Trophoblast cell (in vitro differentiated cells and primary cell): ENCODE data around the gene CD164.

Source experiments
- DNase-seq, 2 donors: peaks; one replicate each; pipeline ENCODE4 v3.0.0-alpha.2; 2016
- H2AFZ ChIP-seq: 2 replicates; pipeline ENCODE4 v1.6.1; 2013; ENCODE audit warnings: low read length, moderate library complexity, mild to moderate bottlenecking; ENCODE audit not compliant: insufficient read depth, poor library complexity
- H2AK5ac ChIP-seq: 2 replicates; pipeline ENCODE4 v1.6.1; 2013; ENCODE audit warnings: mild to moderate bottlenecking, low read length
- H2BK120ac ChIP-seq: 2 replicates; pipeline ENCODE4 v1.6.1; 2013; ENCODE audit warnings: low read length, mild to moderate bottlenecking, moderate library complexity; ENCODE audit not compliant: insufficient read depth, poor library complexity
- H2BK12ac ChIP-seq: 2 replicates; pipeline ENCODE4 v1.6.1; 2013; ENCODE audit warnings: mild to moderate bottlenecking, low read length, moderate library complexity
- H2BK5ac ChIP-seq: 2 replicates; pipeline ENCODE4 v1.6.1; 2013; ENCODE audit warnings: low read length, low read depth, moderate library complexity, mild to moderate bottlenecking; ENCODE audit not compliant: poor library complexity
- H3K14ac ChIP-seq: 2 replicates; pipeline ENCODE4 v1.6.1; 2013; ENCODE audit warnings: mild to moderate bottlenecking, low read length
- H3K18ac ChIP-seq: 2 replicates; pipeline ENCODE4 v1.6.1; 2013; ENCODE audit warnings: mild to moderate bottlenecking, low read length
- H3K23ac ChIP-seq: 2 replicates; pipeline ENCODE4 v1.6.1; 2013; ENCODE audit warnings: low read length
- H3K27ac ChIP-seq: 2 replicates; pipeline ENCODE4 v1.5.1; 2013; ENCODE audit warnings: low read depth, mild to moderate bottlenecking, inconsistent platforms, low read length, moderate library complexity
- H3K27me3 ChIP-seq: 2 replicates; pipeline ENCODE4 v1.6.1; 2013; ENCODE audit warnings: inconsistent platforms, mild to moderate bottlenecking, low read length, moderate library complexity; ENCODE audit not compliant: insufficient read depth
- H3K36me3 ChIP-seq, 2 experiments: 1 replicate in 1 of 2; 2 replicates in 1 of 2; pipeline ENCODE4 v1.6.1; 2013; ENCODE audit warnings: low read length in 2 of 2, mild to moderate bottlenecking in 2 of 2, moderate library complexity in 1 of 2; ENCODE audit not compliant: insufficient read depth in 2 of 2, control insufficient read depth in 1 of 2
- H3K4ac ChIP-seq: 2 replicates; pipeline ENCODE4 v1.6.1; 2013; ENCODE audit warnings: low read depth, mild to moderate bottlenecking, low read length, moderate library complexity
- H3K4me1 ChIP-seq, 2 experiments: 1 replicate in 1 of 2; 2 replicates in 1 of 2; pipeline ENCODE4 v1.6.1; 2013; ENCODE audit warnings: low read length in 2 of 2, mild to moderate bottlenecking in 2 of 2, moderate library complexity in 1 of 2; ENCODE audit not compliant: insufficient read depth in 2 of 2, control insufficient read depth in 1 of 2
- H3K4me2 ChIP-seq: 2 replicates; pipeline ENCODE4 v1.6.1; 2013; ENCODE audit warnings: inconsistent platforms, mild to moderate bottlenecking, low read length, moderate library complexity
- H3K4me3 ChIP-seq: 2 replicates; pipeline ENCODE4 v1.5.1; 2013; ENCODE audit warnings: mild to moderate bottlenecking, low read depth, low read length, inconsistent platforms
- H3K79me1 ChIP-seq: one replicate; pipeline ENCODE4 v1.6.1; 2013; ENCODE audit warnings: low read length
- H3K79me2 ChIP-seq: 2 replicates; pipeline ENCODE4 v1.6.1; 2013; ENCODE audit warnings: low read length, mild to moderate bottlenecking; ENCODE audit not compliant: control insufficient read depth, insufficient read depth, poor library complexity
- H3K9ac ChIP-seq: 2 replicates; pipeline ENCODE4 v1.6.1; 2013; ENCODE audit warnings: mild to moderate bottlenecking, low read length
- H3K9me3 ChIP-seq: 2 replicates; pipeline ENCODE4 v1.6.1; 2013; ENCODE audit warnings: low read depth, mild to moderate bottlenecking, control low read depth, inconsistent platforms, low read length; ENCODE audit not compliant: insufficient read depth
- H4K12ac ChIP-seq: 2 replicates; pipeline ENCODE4 v1.6.1; 2013; ENCODE audit warnings: low read depth, mild to moderate bottlenecking, low read length, moderate library complexity
- H4K8ac ChIP-seq: 2 replicates; pipeline ENCODE4 v1.6.1; 2013; ENCODE audit warnings: low read depth, mild to moderate bottlenecking, low read length, moderate library complexity
- H4K91ac ChIP-seq: one replicate; pipeline ENCODE4 v1.6.1; 2013; ENCODE audit warnings: low read depth, mild to moderate bottlenecking, low read length, moderate library complexity
- WGBS: extraction: QIAGEN DNeasy Blood & Tissue Kit; methylation state at CpG from one replicate; pipeline ENCODE4 v1.1.7; 2013; ENCODE audit warnings: missing lambda C conversion rate; ENCODE audit not compliant: insufficient read length, insufficient coverage; ENCODE audit errors: extremely low coverage; 5-methylcytosine and 5-hydroxymethylcytosine counted together

The CD164 gene

GRCh38 chr6:109344226-109344625 is 38.0 kb downstream of the CD164 start:
- no peak overlapping the region for H3K23ac ChIP-seq
- no CpG with 5 or more reads among the region's 2 CpGs for WGBS

GRCh38 chr6:109343518-109343917 is 38.7 kb downstream of the CD164 start:
- Histone ChIP-seq H3K14ac (peak overlapping the region; percentile 46), H3K36me3 (no peaks in the 10 kb centered on the region), H2BK120ac (peak overlapping the region; percentile 35), H2BK5ac (peak overlapping the region; percentile 44), H3K23ac (no peak overlapping the region), H2AFZ (no peak overlapping the region), H3K27ac (peak overlapping the region; percentile 70), H4K91ac (peak overlapping the region; percentile 85), H2AK5ac (peak overlapping the region; percentile 64), H4K12ac (no peak overlapping the region), H3K18ac (peak overlapping the region; percentile 7), H3K9me3 (no peaks in the 10 kb centered on the region), H3K4me2 (no peak overlapping the region), H2BK12ac (peak overlapping the region; percentile 78), H3K4me3 (no peak overlapping the region), H3K4me1 (peaks cover 15 to 38% of the 10 kb centered on the region in 2 experiments), H3K79me1 (peaks cover 15% of the 10 kb centered on the region), H3K27me3 (no peaks in the 10 kb centered on the region), H4K8ac (no peak overlapping the region), H3K9ac (no peak overlapping the region), H3K4ac (no peak overlapping the region), H3K79me2 (peaks cover 2% of the 10 kb centered on the region)
- DNase-seq: no peak
- no CpG with 5 or more reads among the region's 7 CpGs for whole genome bisulfite sequencing

More at GRCh38 chr6:109344226-109344625, 38.0 kb downstream of the CD164 start:
- peaks cover 15 to 38% of the 10 kb centered on the region in 2 experiments for H3K4me1 ChIP-seq
- H4K12ac ChIP-seq: no peak overlapping the region
- peaks cover 2% of the 10 kb centered on the region for H3K79me2 ChIP-seq
- peak overlapping the region; percentile 35 for H2BK120ac ChIP-seq
- no peak overlapping the region for H3K9ac ChIP-seq
- no peak overlapping the region for H3K4ac ChIP-seq
- H3K14ac ChIP-seq: peak overlapping the region; percentile 46
- no peaks in the 10 kb centered on the region for H3K9me3 ChIP-seq
- H2AK5ac ChIP-seq: no peak overlapping the region
- H4K91ac ChIP-seq: peak overlapping the region; percentile 85
- DNase-seq: peak; percentile 69 to 87
- H3K4me2 ChIP-seq: peak overlapping the region; percentile 61
- peaks cover 15% of the 10 kb centered on the region for H3K79me1 ChIP-seq
- H3K4me3 ChIP-seq: no peak overlapping the region
- H3K27me3 ChIP-seq: no peaks in the 10 kb centered on the region
- no peaks in the 10 kb centered on the region for H3K36me3 ChIP-seq
- H2BK12ac ChIP-seq: peak overlapping the region; percentile 78
- H2BK5ac ChIP-seq: peak overlapping the region; percentile 44
- H4K8ac ChIP-seq: no peak overlapping the region
- H3K27ac ChIP-seq: peak overlapping the region; percentile 70
- H3K18ac ChIP-seq: peak overlapping the region; percentile 7
- H2AFZ ChIP-seq: no peak overlapping the region

- H3K4me2 ChIP-seq: no peak overlapping the region
- no peak overlapping the region for H4K8ac ChIP-seq
- H2BK5ac ChIP-seq: no peak overlapping the region
- H4K91ac ChIP-seq: peak overlapping the region; percentile 22
- peaks cover 15 to 34% of the 10 kb centered on the region in 2 experiments for H3K4me1 ChIP-seq
- no peak overlapping the region for H3K14ac ChIP-seq
- H3K4me3 ChIP-seq: no peak overlapping the region
- no peak overlapping the region for H3K23ac ChIP-seq
- H2BK12ac ChIP-seq: peak overlapping the region; percentile 63
- no peak overlapping the region for H2AFZ ChIP-seq
- H3K79me2 ChIP-seq: peaks cover 2% of the 10 kb centered on the region
- no peak overlapping the region for H2AK5ac ChIP-seq
- H3K79me1 ChIP-seq: peaks cover 15% of the 10 kb centered on the region
- DNase-seq: no peak
- H3K9me3 ChIP-seq: no peaks in the 10 kb centered on the region
- H3K4ac ChIP-seq: no peak overlapping the region
- no peak overlapping the region for H3K27ac ChIP-seq
- peak overlapping the region; percentile 71 for H2BK120ac ChIP-seq
- H4K12ac ChIP-seq: no peak overlapping the region
- no peak overlapping the region for H3K9ac ChIP-seq
- H3K27me3 ChIP-seq: no peaks in the 10 kb centered on the region
- H3K36me3 ChIP-seq: no peaks in the 10 kb centered on the region
- no peak overlapping the region for H3K18ac ChIP-seq
- WGBS: no CpG with 5 or more reads among the region's 6 CpGs
Measured at GRCh38 chr6:109342911-109343310, 39.4 kb downstream of the CD164 start.

GRCh38 chr6:109342506-109342905 is 39.8 kb downstream of the CD164 start:
- H3K14ac ChIP-seq: peak overlapping the region; percentile 53
- no peak overlapping the region for H4K12ac ChIP-seq
- peak overlapping the region; percentile 72 for H2AK5ac ChIP-seq
- H3K27me3 ChIP-seq: no peaks in the 10 kb centered on the region
- H3K4me1 ChIP-seq: peaks cover 15 to 31% of the 10 kb centered on the region in 2 experiments
- H2BK120ac ChIP-seq: peak overlapping the region; percentile 10
- no peak overlapping the region for H3K4me3 ChIP-seq
- H4K91ac ChIP-seq: peak overlapping the region; percentile 63
- H3K9me3 ChIP-seq: no peaks in the 10 kb centered on the region
- H3K4me2 ChIP-seq: no peak overlapping the region
- no peak overlapping the region for H3K4ac ChIP-seq
- H2AFZ ChIP-seq: no peak overlapping the region
- H2BK12ac ChIP-seq: peak overlapping the region; percentile 46
- no peaks in the 10 kb centered on the region for H3K36me3 ChIP-seq
- H3K27ac ChIP-seq: no peak overlapping the region
- H3K79me1 ChIP-seq: peaks cover 15% of the 10 kb centered on the region
- no peak overlapping the region for H3K9ac ChIP-seq
- peaks cover 2% of the 10 kb centered on the region for H3K79me2 ChIP-seq
- no peak overlapping the region for H2BK5ac ChIP-seq
- H4K8ac ChIP-seq: no peak overlapping the region
- peak in 1 of 2 donors; percentile 53 for DNase-seq
- no peak overlapping the region for H3K23ac ChIP-seq
- WGBS: no CpG with 5 or more reads among the region's 5 CpGs
- H3K18ac ChIP-seq: no peak overlapping the region
